K562 (cell line): Measurements from ENCODE around the gene CXCR5. TPM values are rescaled to one million over a fixed set of nuclear protein-coding genes. Genes with fewer than 3 reads are reported as not detected.

ENCODE experiments used
- CBX1 ChIP-seq: sonication (generic); IDR thresholded peaks from 2 replicates; pipeline ENCODE4 v1.6.1; 2016; ENCODE audit warnings: antibody characterized with exemption, low read depth, mild to moderate bottlenecking
- CHCHD3 ChIP-seq: fragments of 250-450 bp; sonication (Bioruptor Pico); IDR thresholded peaks from 2 replicates; pipeline ENCODE4 v2.1.2; 2022; ENCODE audit warnings: mild to moderate bottlenecking
- CREB1 ChIP-seq, 2 experiments: sonication (generic) in 1 of 2; formaldehyde crosslinking in 1 of 2; IDR thresholded peaks; 2 replicates each; pipeline versions ENCODE4 v1.6.1 to v1.8.0; 2012 to 2022; ENCODE audit warnings: inconsistent platforms in 1 of 2, mild to moderate bottlenecking in 1 of 2, missing genetic modification reagents in 1 of 2, moderate library complexity in 1 of 2
- EHMT2 ChIP-seq: fragments of 450-650 bp; IDR thresholded peaks from 2 replicates; pipeline ENCODE4 v1.6.1; 2018; ENCODE audit warnings: antibody characterized with exemption
- FOXK1 ChIP-seq: sonication (generic); formaldehyde crosslinking; IDR thresholded peaks from 2 replicates; pipeline ENCODE4 v1.8.0; 2022; ENCODE audit warnings: missing genetic modification reagents, mild to moderate bottlenecking, borderline replicate concordance
- HDAC2 ChIP-seq: fragments of 450-650 bp; IDR thresholded peaks from 2 replicates; pipeline ENCODE4 v1.6.1; 2016; ENCODE audit warnings: mild to moderate bottlenecking
- HES1 ChIP-seq: fragments of 450-650 bp; IDR thresholded peaks from 2 replicates; pipeline ENCODE4 v1.6.1; 2016; ENCODE audit warnings: low read depth, mild to moderate bottlenecking, moderate library complexity
- KDM1A ChIP-seq, 2 experiments: fragments of 450-650 bp; IDR thresholded peaks; 2 replicates each; pipeline ENCODE4 v1.6.1; 2016; ENCODE audit warnings: mild to moderate bottlenecking in 2 of 2
- KDM5B ChIP-seq: fragments of 200-600 bp; sonication (generic); IDR thresholded peaks from 2 replicates; pipeline ENCODE4 v1.6.1; 2012; ENCODE audit warnings: low read depth, mild to moderate bottlenecking, moderate library complexity, low read length, control low read depth, inconsistent platforms; ENCODE audit not compliant: insufficient replicate concordance
- KLF1 ChIP-seq: fragments of 450-650 bp; IDR thresholded peaks from 2 replicates; pipeline ENCODE4 v1.6.1; 2016; ENCODE audit warnings: missing genetic modification characterization, missing compliant biosample characterization
- MCM7 ChIP-seq, 2 experiments: fragments of 450-650 bp; IDR thresholded peaks; 2 replicates each; pipeline ENCODE4 v1.6.1; 2016 to 2018
- NFE2L1 ChIP-seq: fragments of 450-650 bp; IDR thresholded peaks from 2 replicates; pipeline ENCODE4 v1.6.1; 2016; ENCODE audit warnings: missing genetic modification characterization, low read depth, mild to moderate bottlenecking, missing compliant biosample characterization, moderate library complexity, borderline replicate concordance
- NFIC ChIP-seq: fragments of 450-650 bp; IDR thresholded peaks from 2 replicates; pipeline ENCODE4 v1.6.1; 2017; ENCODE audit warnings: mild to moderate bottlenecking, inconsistent platforms
- NR4A1 ChIP-seq, 2 experiments: fragments of 250-450 bp in 1 of 2; fragments of 450-650 bp in 1 of 2; sonication (Bioruptor Pico) in 1 of 2; IDR thresholded peaks; 2 replicates each; pipeline versions ENCODE4 v1.4.0 to v1.6.1; 2016 to 2020; ENCODE audit warnings: mild to moderate bottlenecking in 2 of 2, missing compliant biosample characterization in 1 of 2, missing genetic modification characterization in 1 of 2, moderate library complexity in 1 of 2
- PHB ChIP-seq: fragments of 250-450 bp; sonication (Bioruptor Pico); IDR thresholded peaks from 2 replicates; pipeline ENCODE4 v1.5.0; 2021
- SMAD3 ChIP-seq: fragments of 450-650 bp; formaldehyde crosslinking; conservative IDR thresholded peaks from 2 replicates; pipeline ENCODE4 v1.4.0; 2020; ENCODE audit warnings: mild to moderate bottlenecking
- SMARCA4 ChIP-seq: fragments of 450-650 bp; IDR thresholded peaks from 2 replicates; pipeline ENCODE4 v1.6.1; 2016
- YY1 ChIP-seq, 3 experiments: IDR thresholded peaks; 2 replicates each; pipeline ENCODE4 v1.6.1; 2011; ENCODE audit warnings: low read length in 2 of 3, mild to moderate bottlenecking in 2 of 3, moderate library complexity in 2 of 3, borderline replicate concordance in 1 of 3, control low read depth in 1 of 3, low read depth in 1 of 3; ENCODE audit not compliant: insufficient read depth in 3 of 3, insufficient replicate concordance in 2 of 3, control insufficient read depth in 1 of 3, insufficient read length in 1 of 3; ENCODE audit errors: extremely low read depth in 1 of 3
- ZNF280A ChIP-seq: fragments of 450-650 bp; IDR thresholded peaks from 2 replicates; pipeline ENCODE4 v1.6.1; 2018; ENCODE audit warnings: mild to moderate bottlenecking, low read depth; ENCODE audit not compliant: partially characterized antibody
- ZNF431 ChIP-seq: sonication (generic); formaldehyde crosslinking; IDR thresholded peaks from 2 replicates; pipeline ENCODE4 v1.8.0; 2022; ENCODE audit warnings: mild to moderate bottlenecking, missing genetic modification reagents
- ZNF75A ChIP-seq: fragments of 450-650 bp; formaldehyde crosslinking; IDR thresholded peaks from 2 replicates; pipeline ENCODE4 v1.4.0; 2020; ENCODE audit warnings: mild to moderate bottlenecking
- polyA plus RNA-seq, 8 experiments: library from polyadenylated mRNA; depleted of rRNA in 4 of 8; stranded (reverse) in 5 of 8; unstranded in 3 of 8; fragments of >200 nt; fragmentation: Nextera tagmentation in 2 of 8; fragmentation: Illumina TruSeq in 1 of 8; extraction: Ambion mirVana in 2 of 8; extraction: Trizol in 1 of 8; gene quantifications; 2 replicates each; pipeline versions ENCODE4 v1.2.1 to v1.2.3, GENCODE V29; 2011 to 2014; ENCODE audit warnings: inconsistent platforms in 1 of 8, missing spikeins in 1 of 8
- total RNA-seq, 7 experiments: library from RNA; depleted of rRNA in 6 of 7; stranded (reverse); fragments of >200 nt in 6 of 7; fragmentation: Illumina TruSeq in 2 of 7; extraction: Trizol in 2 of 7; gene quantifications; 2 replicates each; pipeline versions ENCODE4 v1.2.1 to v1.2.3, GENCODE V29; 2011 to 2021; ENCODE audit warnings: low replicate concordance in 1 of 7
- TF ChIP-seq, protein P1 (sequence below): fragments of 450-650 bp; formaldehyde crosslinking; IDR thresholded peaks from 2 replicates; pipeline ENCODE4 v1.4.0; 2022; ENCODE audit warnings: mild to moderate bottlenecking, moderate library complexity
- TF ChIP-seq, protein P2 (sequence below): fragments of 150-350 bp; conservative IDR thresholded peaks from 2 replicates; pipeline ENCODE4 v1.6.1; 2014; ENCODE audit warnings: low read length

CXCR5 gene
- total and polyA plus RNA-seq, 9 of the 15 experiments (the other 6 are each of a cell fraction or from before 2014, with no cell fraction given) = 0.03 to 0.06 TPM; not detected in 7

DNA sequence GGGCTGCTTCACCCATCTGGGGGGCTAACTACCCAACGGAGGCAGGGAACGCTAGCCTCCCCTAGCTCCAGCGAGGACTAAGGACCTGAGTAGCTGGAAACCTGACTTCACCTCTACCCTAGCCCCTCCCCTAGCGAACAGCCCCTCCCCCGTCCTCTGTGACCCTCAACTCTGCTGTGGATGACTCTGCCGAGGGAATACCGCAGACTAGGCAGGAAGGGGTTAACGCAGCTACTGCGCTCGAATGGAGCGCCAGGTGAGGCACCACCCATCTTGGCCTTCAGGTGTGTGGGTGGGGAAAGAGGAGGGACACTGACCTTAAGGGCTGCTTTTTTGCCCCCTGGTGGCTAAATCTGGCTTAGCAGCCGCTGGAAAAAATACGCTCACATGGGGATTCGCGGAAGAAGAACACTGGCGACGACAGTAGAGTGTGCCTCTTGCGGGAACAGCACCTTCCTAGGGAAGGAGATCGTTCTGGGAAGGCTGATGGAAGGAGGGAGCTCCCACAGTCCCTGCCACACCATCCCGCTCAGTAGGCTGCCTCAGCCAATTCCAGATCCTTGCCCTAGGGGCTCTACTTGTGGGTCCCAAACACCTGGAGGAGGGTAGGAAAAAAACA is 46.5 kb downstream of the CXCR5 start (continued):
- TF ChIP-seq ZNF431 (CRISPR knock-in tag) (no peak), KDM5B (peak; percentile 55), PHB (no peak), CREB1 (IDR thresholded peaks at IDR 0.05) (0 out of 2 replicates have a peak, but pooled peaks have one; percentile 8), CREB1 (CRISPR knock-in tag; IDR thresholded peaks at IDR 0.05) (no peak), ZNF75A (no peak), YY1 (IDR thresholded peaks at IDR 0.05; ENCODE audit: borderline replicate concordance in 1 of 3, control insufficient read depth in 1 of 3, extremely low read depth in 1 of 3, insufficient read depth in 3 of 3, insufficient read length in 1 of 3, insufficient replicate concordance in 2 of 3, low read depth in 1 of 3, low read length in 2 of 3) (peak in 2 of 3 experiments; percentile 24), MCM7 (IDR thresholded peaks at IDR 0.05) (no peak), HES1 (no peak), KDM1A (IDR thresholded peaks at IDR 0.05) (peak in 1 of 2 experiments; percentile 48; a peak in 1 of 4 replicates), NFIC (0 out of 2 replicates have a peak, but pooled peaks have one; percentile 7), CBX1 (no peak), HDAC2 (peak; percentile 51; the same call in 1 of the 2 replicates), NFE2L1 (tag) (no peak), SMAD3 (CRISPR knock-in tag) (no peak), KLF1 (tag) (no peak), SMARCA4 (no peak), CHCHD3 (CRISPR knock-in tag) (no peak), NR4A1 (CRISPR knock-in tag; IDR thresholded peaks at IDR 0.05) (no peak), NR4A1 (tag; IDR thresholded peaks at IDR 0.05) (no peak), ZNF280A (no peak), EHMT2 (no peak), FOXK1 (CRISPR knock-in tag) (0 out of 2 replicates have a peak, but pooled peaks have one; percentile 22)
- TF ChIP-seq, protein P1, sequence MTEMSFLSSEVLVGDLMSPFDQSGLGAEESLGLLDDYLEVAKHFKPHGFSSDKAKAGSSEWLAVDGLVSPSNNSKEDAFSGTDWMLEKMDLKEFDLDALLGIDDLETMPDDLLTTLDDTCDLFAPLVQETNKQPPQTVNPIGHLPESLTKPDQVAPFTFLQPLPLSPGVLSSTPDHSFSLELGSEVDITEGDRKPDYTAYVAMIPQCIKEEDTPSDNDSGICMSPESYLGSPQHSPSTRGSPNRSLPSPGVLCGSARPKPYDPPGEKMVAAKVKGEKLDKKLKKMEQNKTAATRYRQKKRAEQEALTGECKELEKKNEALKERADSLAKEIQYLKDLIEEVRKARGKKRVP = no peak
- TF ChIP-seq, protein P2, sequence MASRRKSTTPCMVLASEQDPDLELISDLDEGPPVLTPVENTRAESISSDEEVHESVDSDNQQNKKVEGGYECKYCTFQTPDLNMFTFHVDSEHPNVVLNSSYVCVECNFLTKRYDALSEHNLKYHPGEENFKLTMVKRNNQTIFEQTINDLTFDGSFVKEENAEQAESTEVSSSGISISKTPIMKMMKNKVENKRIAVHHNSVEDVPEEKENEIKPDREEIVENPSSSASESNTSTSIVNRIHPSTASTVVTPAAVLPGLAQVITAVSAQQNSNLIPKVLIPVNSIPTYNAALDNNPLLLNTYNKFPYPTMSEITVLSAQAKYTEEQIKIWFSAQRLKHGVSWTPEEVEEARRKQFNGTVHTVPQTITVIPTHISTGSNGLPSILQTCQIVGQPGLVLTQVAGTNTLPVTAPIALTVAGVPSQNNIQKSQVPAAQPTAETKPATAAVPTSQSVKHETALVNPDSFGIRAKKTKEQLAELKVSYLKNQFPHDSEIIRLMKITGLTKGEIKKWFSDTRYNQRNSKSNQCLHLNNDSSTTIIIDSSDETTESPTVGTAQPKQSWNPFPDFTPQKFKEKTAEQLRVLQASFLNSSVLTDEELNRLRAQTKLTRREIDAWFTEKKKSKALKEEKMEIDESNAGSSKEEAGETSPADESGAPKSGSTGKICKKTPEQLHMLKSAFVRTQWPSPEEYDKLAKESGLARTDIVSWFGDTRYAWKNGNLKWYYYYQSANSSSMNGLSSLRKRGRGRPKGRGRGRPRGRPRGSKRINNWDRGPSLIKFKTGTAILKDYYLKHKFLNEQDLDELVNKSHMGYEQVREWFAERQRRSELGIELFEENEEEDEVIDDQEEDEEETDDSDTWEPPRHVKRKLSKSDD = no peak
